ENCODE results near the gene MEF2C. TPM values are rescaled to one million over a fixed set of nuclear protein-coding genes. Genes with fewer than 3 reads are reported as not detected.

The MEF2C gene
- total RNA-seq, 1 experiment from 2014 or later: 0.46 TPM

DNA sequence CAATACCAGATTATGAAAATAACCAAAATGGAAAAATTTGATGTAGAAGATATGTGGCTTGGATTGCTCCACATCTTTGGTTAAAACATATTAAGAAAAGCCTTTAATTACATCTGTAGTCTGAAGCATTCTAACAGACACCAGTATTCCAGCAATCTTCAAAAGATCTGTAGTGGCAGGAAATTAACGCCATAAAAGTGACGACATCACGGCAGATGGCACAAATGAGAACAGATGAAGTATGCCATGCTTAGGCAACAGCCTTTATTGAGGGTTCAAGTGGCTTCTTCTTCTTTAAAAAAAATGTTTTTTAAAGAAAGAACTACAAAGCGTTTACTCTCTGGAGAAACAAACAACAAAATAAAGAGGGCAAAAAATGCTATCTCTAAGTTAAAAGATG is 164.2 kb downstream of the MEF2C start:
- no peak for DNase-seq (ENCODE audit: low spot score)

DNA sequence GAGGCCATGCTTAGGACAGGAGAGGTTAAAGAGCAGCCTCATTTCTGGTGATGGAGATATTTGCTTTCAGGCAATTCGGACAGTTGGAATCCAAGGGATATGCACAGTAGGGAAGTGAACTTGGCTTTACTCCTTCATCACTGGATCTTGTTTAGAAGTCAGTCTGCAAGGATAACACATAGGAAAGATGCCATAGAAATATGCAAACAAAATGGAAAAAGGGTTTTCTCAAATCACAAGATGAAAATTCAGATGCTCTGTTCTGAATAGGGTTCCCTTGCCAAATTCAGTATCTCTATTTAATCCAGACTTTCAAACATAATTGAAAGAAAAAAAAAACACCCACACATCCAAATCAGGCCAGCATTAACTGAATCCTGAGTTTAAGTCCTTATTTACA is 166.9 kb downstream of the MEF2C start:
- DNase-seq (ENCODE audit: low spot score): no peak

GRCh38 chr5:88715503-88715902 is 167.5 kb downstream of the MEF2C start:
- no peak for DNase-seq (ENCODE audit: low spot score)

- no peak for DNase-seq (ENCODE audit: low spot score)
These were observed 169.2 kb downstream of the MEF2C start for GRCh38 chr5:88713818-88714217.

- no peak for DNase-seq (ENCODE audit: low spot score)
These were observed 174.1 kb downstream of the MEF2C start for GRCh38 chr5:88708682-88709398.

- no peak for DNase-seq (ENCODE audit: low spot score)
These were observed 175.0 kb downstream of the MEF2C start for GRCh38 chr5:88708021-88708420.

DNA sequence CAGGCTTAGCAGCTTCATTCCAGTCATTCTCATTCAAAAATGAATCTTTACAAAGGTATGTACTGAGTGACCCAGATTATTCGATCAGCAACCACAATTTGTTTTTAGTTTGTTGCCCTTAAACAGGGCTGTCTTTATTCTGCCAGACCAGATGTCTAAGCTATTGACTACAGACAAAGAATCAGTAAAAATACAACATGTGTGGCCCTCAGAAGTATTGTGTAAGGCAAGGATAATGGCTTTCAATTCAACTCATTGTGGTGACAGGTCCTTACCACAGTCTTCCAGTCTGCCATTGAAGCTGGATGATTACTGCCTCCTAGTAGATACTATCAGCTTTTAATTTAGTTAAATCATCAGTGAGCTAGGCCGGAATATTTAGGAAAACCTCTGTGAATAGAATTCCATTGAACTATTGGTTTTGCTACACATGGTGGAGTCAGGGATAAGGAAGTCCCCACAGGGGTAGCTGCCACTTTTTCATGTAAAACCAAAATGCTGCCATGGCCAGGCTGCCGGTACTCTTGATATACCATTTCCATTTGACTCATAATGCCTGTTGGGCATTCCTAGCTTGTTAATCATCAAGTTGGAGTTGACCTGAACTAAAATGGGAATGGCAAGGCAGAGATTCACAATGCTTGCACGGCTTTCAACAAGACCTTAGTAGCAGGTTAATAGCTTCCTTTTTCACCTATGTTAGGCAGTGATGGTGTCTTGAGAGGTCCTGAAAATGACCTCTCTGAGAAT is 175.6 kb downstream of the MEF2C start:
- DNase-seq (ENCODE audit: low spot score): no peak

DNA sequence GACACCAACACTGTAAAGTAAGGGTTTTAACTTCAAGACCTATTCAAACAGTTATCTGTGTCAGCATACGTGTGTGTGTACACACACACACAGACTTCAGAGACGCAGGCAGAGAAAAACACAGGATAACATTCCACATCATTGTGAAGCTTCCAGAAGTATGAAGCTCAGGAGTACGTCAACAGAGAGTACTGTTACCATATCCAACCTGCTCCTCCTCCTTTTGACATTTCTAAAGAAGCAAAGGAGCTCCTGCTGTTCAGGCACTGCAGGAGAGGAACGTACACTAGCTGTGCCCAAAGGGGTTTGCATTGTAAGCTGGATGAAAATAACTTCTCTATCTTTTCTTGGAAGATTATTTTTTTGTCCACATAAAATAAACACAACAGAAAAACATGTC is 180.7 kb downstream of the MEF2C start:
- no peak for DNase-seq (ENCODE audit: low spot score)

DNA sequence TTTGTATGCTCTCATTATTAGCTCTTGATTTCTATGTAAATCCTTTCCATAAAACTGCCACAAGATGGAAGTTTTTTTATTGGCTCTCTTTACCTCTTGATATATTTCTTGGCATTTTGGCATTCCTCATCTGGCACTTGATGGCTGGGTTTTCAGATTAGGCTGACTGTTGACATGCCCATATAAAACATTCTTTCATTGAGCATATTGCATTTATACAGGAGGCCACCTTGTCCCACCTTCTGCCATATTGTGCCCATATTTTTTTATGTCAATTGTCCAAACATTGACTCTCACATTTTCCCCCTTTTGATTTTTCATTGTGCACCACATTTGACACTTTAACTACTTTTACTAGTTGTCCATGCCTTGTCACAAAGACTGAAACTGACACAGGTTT is 182.9 kb downstream of the MEF2C start:
- no peak for DNase-seq (ENCODE audit: low spot score)

DNA sequence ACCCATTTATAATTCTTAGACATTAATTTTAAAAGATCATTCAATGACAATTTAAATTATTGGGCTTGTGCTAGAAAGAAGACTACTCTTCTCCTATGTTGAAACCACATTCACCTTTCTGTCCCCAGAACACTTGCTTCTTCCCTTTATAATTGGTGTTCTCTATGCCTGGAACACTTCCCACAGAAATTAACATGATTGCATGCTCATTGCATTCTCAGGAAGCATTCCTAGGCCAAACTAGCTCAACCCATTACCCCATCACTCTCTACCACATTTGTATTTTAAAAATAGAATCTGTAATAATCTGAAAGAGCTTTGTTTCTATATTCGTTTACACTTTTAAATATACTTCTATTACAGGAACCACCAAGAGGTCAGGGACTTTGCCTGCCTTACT is 184.7 kb downstream of the MEF2C start:
- no peak for DNase-seq (ENCODE audit: low spot score)

DNA sequence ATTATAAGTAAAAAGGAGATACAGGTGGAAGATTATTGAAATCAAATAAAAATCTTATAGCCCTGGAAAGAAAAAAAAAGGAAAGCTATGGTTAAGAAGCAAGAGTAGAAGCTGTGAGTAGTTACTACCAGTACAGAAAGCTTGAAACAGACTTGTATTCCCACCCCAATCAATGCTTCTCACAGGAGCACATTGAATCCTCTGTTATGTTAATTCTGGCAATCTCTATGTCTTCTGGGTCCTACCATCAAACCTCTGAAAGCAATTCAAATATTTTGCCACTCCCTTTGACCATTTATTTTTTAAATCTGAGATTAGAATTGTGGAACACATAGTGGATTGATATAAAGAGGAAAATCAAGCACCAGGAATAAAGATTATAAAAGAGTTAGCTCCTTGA is 186.5 kb downstream of the MEF2C start:
- DNase-seq (ENCODE audit: low spot score): no peak

DNA sequence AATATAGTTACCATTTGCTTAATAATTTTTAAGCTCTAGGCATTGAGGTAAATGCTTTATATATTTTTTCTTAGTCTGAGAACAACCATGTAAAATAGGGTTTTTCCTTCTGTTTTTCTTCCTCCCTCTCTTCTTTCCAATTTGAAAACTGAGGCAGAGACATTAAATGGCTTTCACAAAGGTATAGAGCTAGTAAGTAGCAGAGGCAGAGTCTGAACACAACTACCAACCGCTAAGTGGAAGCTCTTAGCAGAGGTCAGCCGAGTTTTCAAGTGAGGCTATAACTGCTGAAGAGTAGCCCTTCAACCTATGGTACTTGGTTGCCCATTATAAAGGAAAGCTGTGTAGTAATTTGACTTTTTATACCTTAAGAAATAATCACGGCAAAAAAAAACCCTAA is 187.1 kb downstream of the MEF2C start:
- DNase-seq (ENCODE audit: low spot score): no peak

DNA sequence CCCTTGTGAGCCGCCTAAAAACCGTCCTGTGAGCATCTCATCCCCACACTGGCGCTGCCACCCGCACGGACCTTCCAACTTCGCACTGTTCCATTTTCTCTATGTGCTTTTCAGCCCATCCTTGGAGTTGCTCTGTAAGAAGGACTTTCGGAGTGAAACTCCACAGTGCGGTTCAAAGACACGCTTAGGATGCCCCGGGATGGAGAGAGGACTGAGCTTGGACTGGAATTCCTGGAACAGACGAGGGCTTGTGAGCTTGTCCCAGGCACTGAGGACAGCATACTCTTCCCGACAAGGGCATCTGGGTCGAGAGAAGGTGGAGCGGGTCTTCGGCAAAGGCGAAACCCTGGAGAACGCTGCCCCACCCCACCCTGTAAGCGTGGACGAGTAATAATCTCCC is 187.8 kb downstream of the MEF2C start:
- no peak for DNase-seq (ENCODE audit: low spot score)

- no peak for DNase-seq (ENCODE audit: low spot score)
These were observed 188.8 kb downstream of the MEF2C start for GRCh38 chr5:88694023-88694679.

DNA sequence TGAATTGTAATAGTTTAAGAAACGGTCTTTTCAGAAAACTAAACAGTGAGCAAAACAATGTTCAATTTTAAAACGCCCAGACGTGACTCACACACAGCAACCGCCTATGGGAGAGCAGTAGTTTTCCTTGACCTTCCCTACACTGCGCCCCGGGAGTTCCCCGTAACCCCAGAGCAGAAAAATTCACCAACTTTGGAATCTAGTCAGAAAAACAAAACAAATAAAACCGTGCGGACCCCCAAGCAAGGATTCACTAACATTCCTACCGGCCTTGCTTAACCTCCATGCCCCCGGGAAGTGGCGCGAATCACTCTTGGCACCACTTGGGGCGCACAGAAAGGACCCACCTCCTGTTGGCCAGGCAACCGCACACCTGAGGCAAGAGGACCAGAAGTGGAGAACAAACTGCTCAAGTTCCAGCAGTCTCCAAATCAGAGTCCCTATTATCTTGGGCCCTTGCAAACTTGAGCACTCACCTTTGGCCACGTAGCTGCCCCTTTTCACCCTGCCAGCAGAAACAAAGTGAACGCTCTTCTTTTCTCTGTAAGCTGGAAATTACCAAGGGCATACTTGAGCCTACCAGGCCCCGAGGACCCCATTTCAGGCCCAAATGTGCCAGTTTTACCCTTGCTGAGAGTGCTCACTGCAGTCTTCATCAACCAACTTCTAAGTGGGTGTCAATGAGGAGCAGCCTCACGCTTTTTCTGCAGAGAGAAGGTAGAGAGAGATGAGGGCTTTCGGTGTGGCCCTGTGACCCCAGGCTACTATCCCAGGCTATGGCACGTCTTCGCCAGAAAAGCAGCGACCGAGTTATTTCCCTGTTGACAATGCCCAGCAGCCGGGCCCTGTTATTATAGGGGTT is 189.7 kb downstream of the MEF2C start:
- DNase-seq (ENCODE audit: low spot score): no peak

DNA sequence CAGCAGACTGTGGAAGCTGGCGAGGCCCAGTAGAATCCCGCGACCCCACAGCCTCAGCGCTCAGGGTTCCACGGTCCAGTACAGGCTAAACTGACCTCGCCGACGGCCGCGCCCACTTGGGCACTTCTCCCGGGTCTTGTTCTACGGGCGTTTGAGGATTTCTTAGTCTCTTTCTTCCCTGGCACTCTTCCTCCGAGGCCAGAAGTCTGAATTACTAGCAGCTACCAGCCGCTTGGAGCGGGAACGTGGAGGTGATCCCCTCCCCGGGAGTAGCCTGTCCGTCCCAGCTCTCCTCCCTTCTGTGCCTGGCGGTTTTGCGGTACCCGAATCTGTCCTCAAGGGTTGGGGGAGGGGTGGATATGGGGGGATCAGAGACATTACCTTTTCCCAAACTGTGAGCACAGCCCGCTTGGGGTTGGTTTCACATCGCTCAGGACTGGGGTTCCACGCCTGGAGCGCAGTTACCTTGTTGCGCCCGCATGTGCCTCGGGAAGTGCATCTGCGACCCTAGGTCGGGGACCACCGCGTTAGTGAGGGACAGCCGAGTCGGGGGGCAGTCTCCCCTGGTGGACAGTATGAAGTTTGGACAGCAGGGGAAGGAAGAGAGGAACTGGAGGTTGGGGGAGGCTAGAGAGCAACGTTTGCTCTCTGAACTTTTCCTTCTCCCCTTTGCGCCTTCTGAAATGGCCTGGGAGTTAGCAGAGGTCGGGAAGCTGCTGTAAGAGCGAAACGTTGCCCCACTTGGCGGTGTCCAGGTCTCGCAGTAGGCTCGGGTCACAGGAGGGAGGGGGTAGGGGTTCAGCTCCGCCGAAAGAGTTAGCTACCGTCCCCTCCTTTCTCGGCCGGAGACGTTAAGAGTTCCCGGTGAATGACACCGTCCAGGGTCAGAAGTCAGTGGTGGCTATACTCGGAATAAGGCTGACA is 190.8 kb downstream of the MEF2C start:
- no peak for DNase-seq (ENCODE audit: low spot score)

DNA sequence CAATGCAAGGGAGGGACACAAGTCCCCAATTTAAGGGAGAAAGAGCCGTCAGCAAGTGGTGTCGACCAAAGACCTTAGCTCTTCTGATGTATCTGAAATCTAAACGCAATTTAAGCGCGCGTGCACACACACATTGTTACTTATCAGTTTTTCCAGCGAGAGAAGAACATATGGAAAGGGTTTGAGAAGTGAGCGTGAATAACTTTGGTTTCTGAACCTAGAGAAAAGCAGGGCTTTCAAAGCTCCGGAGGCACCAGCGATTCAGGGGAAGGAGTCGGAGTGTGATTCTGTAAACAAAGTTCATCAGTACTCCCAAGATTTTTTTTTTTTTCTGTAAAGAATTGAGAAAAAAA is 191.8 kb downstream of the MEF2C start:
- no peak for DNase-seq (ENCODE audit: low spot score)

- peak; percentile 70 for DNase-seq (ENCODE audit: low spot score)
These were observed 192.4 kb downstream of the MEF2C start for GRCh38 chr5:88690409-88691229.

DNA sequence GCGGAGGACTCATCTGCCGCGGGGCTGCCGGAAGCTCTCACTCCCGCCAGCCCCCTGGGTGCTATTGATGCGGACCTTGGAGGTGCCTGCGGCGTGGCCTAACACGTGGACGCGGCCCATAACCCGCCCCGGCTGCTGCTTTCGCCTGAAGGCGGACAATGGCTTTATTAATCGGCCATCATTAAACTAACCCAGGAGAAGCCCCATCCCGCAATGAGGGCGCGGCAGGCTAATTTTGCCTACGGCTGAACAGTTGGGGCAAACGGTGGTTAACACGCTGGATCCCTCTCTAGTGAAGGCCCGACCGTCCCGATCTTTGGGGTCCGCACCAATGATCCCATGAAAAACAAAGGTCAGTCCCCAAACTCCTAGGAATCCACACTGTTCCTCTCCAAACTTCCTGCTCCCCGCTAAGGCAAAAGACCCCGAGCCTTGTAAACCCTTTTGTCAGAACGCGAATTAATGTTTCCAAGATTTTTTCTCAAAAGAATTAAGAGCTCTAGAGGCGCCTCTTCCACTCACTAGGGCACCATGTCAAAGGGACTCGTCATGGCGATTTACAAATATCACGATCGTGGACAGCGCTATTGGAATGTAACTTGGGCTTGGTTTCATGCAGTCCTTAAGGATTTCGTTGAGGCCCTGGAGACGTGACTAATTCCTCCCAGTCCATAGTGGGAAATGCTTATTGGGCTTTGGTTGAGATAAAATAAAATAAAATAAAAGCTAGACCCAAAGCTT is 193.1 kb downstream of the MEF2C start:
- DNase-seq (ENCODE audit: low spot score): no peak

All from HT-29 (cell line).